ENCODE results near the gene CNDP2. TPM values are rescaled to one million over a fixed set of nuclear protein-coding genes. Genes with fewer than 3 reads are reported as not detected.

Gene CNDP2
- polyA plus RNA-seq, 2 of the 4 experiments (the other 2 are of a cell fraction): 93.7 to 106 TPM

DNA sequence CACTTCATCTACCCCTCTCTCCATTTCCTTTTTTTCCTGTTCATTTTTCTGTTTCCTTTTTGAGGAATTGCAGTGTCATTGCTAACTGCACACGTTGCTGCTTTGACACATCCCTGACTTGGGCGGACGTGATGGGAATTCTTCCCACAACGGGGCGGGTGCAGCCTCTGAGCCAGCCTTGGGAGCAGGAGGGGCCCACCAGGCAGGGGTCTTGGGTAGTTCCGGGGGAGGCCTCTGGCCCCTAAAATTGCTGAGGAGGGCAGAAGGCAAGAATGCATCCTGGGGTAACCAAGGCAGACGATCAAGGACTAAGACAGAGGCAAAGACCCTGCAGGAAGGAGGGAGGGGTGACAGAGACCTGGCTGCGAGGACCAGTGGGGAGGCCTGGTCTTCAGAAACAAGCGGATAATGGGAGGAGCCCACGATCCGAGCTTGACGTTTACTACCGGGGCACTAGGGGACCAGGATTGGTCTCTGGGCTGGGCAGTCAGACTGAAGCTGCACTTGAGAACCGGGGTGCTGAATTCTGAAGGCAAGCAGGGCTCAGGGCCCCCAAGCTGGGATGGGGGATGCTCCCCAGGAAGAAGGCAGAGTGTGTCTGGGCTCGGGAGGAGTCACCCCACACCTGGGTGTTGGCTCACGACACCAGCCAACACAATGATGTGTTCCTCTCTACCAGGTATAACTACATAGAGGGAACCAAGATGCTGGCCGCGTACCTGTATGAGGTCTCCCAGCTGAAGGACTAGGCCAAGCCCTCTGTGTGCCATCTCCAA, 23.3 kb downstream of the CNDP2 start:
- TF ChIP-seq POLR2A (IDR thresholded peaks at IDR 0.05; ENCODE audit: low read length) (no peak), ZFP36 (IDR thresholded peaks at IDR 0.05; ENCODE audit: borderline replicate concordance, partially characterized antibody) (no peak), RAD21 (conservative IDR thresholded peaks at IDR 0.05 in 1 of 2, IDR thresholded peaks at IDR 0.05 in 1 of 2) (no peak), EHF (CRISPR knock-in tag; IDR thresholded peaks at IDR 0.05) (no peak), ESRRA (IDR thresholded peaks at IDR 0.05; ENCODE audit: borderline replicate concordance, low read length) (no peak), PHF8 (IDR thresholded peaks at IDR 0.05; ENCODE audit: borderline replicate concordance, low read depth) (no peak), FOSB (CRISPR knock-in tag; IDR thresholded peaks at IDR 0.05) (no peak)
- Histone ChIP-seq H3K4me2 (no peak overlapping the region), H3K4me1 (no peaks in the 10 kb centered on the region), H3K27ac (no peak overlapping the region), H3K9me3 (no peaks in the 10 kb centered on the region), H3K4me3 (no peak overlapping the region)
- no peak for DNase-seq (ENCODE audit: low read depth in 1 of 2, low spot score in 1 of 2)
- no peak for ATAC-seq
- FAIRE-seq: no peak
- CTCF ChIA-PET: interaction anchor here (1.2 kb wide), 1 partner anchor 32 kb away, joined by 5 read pairs; no protein-coding TSS in a partner anchor
- WGBS (ENCODE audit: missing lambda C conversion rate): 91% methylated on average over 16 of the region's 18 CpGs
- POLR2A ChIA-PET: no interaction called here

GRCh38 chr18:74520096-74520833, 24.1 kb downstream of the CNDP2 start:
- ChIA-PET POLR2A (no interaction called here), CTCF (interaction anchor here (1.2 kb wide), 1 partner anchor 32 kb away, joined by 5 read pairs; no protein-coding TSS in a partner anchor)
- no peak for ATAC-seq
- Histone ChIP-seq H3K9me3 (no peaks in the 10 kb centered on the region), H3K27ac (no peak overlapping the region), H3K4me1 (no peaks in the 10 kb centered on the region), H3K4me3 (no peak overlapping the region), H3K4me2 (no peak overlapping the region)
- WGBS (ENCODE audit: missing lambda C conversion rate): 84% methylated on average over 11 of the region's 14 CpGs
- no peak for TF ChIP-seq CHD4 (IDR thresholded peaks at IDR 0.05; ENCODE audit: borderline replicate concordance)
- no peak for TF ChIP-seq SREBF2 (IDR thresholded peaks at IDR 0.05)
- no peak for TF ChIP-seq ELK1 (IDR thresholded peaks at IDR 0.05; ENCODE audit: low read depth, low read length)
- no peak for TF ChIP-seq FOSL2 (IDR thresholded peaks at IDR 0.05)
- TF ChIP-seq FOSL2 (CRISPR knock-in tag; IDR thresholded peaks at IDR 0.05): no peak
- DNase-seq (ENCODE audit: low read depth in 1 of 2, low spot score in 1 of 2): no peak
- no peak for FAIRE-seq

- no peak for DNase-seq (ENCODE audit: low read depth in 1 of 2, low spot score in 1 of 2)
- H3K4me3 ChIP-seq: no peak overlapping the region
- WGBS (ENCODE audit: missing lambda C conversion rate): 94% methylated on average over 13 of the region's 15 CpGs
- no peaks in the 10 kb centered on the region for H3K9me3 ChIP-seq
- CTCF ChIA-PET: interaction anchor here (1.0 to 1.3 kb wide), 2 partner anchors 13 to 31 kb away, joined by 3 to 4 read pairs; no protein-coding TSS in a partner anchor
- no peak overlapping the region for H3K27ac ChIP-seq
- FAIRE-seq: no peak
- TF ChIP-seq RARB (CRISPR knock-in tag; IDR thresholded peaks at IDR 0.05) (no peak), EHMT2 (IDR thresholded peaks at IDR 0.05; ENCODE audit: low read depth) (no peak), SMC3 (IDR thresholded peaks at IDR 0.05) (no peak), CBX8 (IDR thresholded peaks at IDR 0.05) (no peak), CHD4 (IDR thresholded peaks at IDR 0.05; ENCODE audit: borderline replicate concordance) (no peak), MAZ (IDR thresholded peaks at IDR 0.05; ENCODE audit: borderline replicate concordance, low read depth, low read length) (no peak), NR3C1 (IDR thresholded peaks at IDR 0.05) (no peak)
- TF ChIP-seq, protein P1, sequence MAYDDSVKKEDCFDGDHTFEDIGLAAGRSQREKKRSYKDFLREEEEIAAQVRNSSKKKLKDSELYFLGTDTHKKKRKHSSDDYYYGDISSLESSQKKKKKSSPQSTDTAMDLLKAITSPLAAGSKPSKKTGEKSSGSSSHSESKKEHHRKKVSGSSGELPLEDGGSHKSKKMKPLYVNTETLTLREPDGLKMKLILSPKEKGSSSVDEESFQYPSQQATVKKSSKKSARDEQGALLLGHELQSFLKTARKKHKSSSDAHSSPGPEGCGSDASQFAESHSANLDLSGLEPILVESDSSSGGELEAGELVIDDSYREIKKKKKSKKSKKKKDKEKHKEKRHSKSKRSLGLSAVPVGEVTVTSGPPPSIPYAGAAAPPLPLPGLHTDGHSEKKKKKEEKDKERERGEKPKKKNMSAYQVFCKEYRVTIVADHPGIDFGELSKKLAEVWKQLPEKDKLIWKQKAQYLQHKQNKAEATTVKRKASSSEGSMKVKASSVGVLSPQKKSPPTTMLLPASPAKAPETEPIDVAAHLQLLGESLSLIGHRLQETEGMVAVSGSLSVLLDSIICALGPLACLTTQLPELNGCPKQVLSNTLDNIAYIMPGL (CRISPR knock-in tag; IDR thresholded peaks at IDR 0.05; ENCODE audit: borderline replicate concordance): no peak
- TF ChIP-seq, protein P2, sequence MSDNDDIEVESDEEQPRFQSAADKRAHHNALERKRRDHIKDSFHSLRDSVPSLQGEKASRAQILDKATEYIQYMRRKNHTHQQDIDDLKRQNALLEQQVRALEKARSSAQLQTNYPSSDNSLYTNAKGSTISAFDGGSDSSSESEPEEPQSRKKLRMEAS (IDR thresholded peaks at IDR 0.05): no peak
- POLR2A ChIA-PET: no interaction called here
- H3K4me1 ChIP-seq: no peaks in the 10 kb centered on the region
- ATAC-seq: no peak
- H3K4me2 ChIP-seq: no peak overlapping the region
Measured at GRCh38 chr18:74521068-74521725, 25.0 kb downstream of the CNDP2 start.

Data from A549 (cell line).